Head of caudate nucleus (tissue), 42 donors: ENCODE results near the gene RTKN.
"Not testable (repeated sequence)": the region's sequence is repeated elsewhere in the genome, so short reads cannot be mapped to it uniquely, and the experiment has no call there.

Source experiments
- DNase-seq, 42 donors: peaks; one replicate each; pipeline versions ENCODE4 v3.0.0 to v3.0.0-alpha.2; 2020 to 2021; ENCODE audit warnings: mixed read lengths in 7 of 42
- intact Hi-C: fragments of 100-400 bp; cut with DNase I; formaldehyde crosslinking; loops from one replicate; pipeline ENCODE4 v1.15.0; 2022

RTKN gene

GRCh38 chr2:74442483-74443297 is 953 bp upstream of the RTKN start:
- intact Hi-C loops, DNase-seq: not testable (repeated sequence)

DNA sequence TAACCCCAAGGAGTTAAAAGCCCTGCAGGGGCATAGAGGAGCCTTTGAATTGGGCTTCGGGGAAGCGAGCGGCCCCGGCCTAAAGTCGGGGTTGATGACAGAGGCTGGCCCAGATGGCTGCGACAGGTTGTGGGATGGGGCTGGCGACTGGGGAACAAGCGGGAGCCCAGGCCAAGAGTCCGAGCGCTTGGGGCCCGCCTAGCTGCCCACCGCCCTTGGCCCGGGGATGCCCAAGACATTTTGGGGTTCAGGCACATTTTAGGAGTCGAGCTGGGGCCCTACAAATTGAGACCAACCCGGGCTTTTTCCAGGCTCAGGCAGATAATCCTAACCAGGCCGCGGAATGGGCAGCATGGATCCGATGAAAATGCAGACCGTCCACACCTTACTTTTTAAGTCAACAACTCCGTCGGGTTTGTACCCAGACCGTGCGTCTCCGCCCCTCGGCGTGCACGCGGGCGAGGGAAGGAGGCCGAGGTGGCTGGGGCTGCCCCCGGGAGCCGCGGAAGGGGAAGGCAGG is 507 bp downstream of the RTKN start:
- DNase-seq = peak in 18 of 42 donors; percentile 14 to 76 (median 49)
- intact Hi-C loops = loop anchor here (2.0 kb wide), 1 partner anchor 14 kb away; the partner anchor contains the start of gene INO80B

DNA sequence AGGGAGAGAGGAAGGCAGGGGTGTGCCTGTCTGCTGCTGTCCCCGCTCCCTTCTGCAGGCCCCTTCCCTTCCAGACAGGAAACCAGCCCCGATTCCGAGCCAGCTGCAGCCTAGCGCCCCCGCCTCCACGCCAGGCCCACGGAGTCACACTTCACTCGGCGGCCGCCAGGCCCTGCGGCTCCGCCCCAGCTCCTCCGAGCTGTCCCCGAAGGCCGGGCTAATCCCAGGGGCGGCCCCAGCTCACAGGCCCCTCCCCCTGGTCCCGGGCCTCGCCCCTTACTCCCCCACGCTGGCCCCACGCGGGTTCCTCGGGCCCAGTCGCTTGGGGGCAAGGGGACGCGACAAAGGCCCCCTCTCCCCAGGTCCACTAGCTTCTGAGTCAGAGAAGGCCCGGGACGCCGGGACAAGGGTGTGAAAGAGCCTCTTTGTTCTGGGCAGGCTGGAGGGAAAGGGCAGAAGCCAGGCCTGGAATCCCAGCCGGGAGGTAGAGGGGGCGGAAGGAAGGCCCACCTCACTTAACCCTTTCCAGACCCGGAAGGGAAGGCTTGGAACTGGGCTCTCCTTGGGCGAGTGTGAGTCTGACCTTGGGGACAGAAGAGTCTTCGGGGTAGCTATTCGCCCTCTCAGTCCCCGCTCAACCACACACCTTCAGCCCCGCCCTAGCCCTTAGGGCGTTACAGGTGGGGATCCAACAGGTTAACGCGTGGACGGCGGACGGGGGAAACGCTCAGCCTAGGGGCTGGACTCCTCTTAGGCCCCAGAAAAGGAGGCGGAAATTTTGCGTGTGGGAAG is 1.2 kb downstream of the RTKN start:
- peak; percentile 76 to 97 (median 92) for DNase-seq
- intact Hi-C loops = loop anchor here (2.0 kb wide), 1 partner anchor 14 kb away; the partner anchor contains the start of gene INO80B

DNA sequence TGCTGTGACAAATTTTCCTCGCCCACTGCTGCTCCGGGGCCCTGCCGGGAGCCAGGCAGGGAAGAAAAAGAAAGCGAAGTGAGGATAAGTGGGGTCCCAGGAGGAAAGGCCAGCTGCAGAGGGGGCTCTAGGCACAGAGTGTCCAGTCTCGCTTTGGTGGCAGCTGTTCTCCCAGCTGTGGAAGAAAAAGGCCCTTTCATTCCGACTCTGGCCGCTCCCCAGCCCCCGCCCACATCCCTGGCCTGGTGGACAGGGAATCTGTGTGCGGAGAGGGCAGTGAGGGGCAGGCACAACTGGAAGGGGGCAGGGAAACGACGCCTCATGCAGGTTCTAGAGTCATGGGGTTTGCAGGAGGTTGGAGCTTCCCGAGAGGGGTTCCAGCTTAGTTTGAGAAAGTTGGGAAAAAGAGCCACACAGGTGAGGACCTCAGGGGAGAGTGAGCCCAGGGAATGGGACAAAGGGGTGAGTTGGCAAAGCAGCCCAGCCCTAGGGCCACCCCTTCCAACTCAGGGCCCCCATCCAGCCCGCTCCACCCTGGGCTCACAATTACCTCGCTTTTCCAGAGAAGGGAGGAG is 1.8 kb downstream of the RTKN start:
- DNase-seq = peak; percentile 80 to 98 (median 93)
- intact Hi-C loops = loop anchor here (2.0 kb wide), 1 partner anchor 15 kb away; the partner anchor contains the start of gene INO80B

DNA sequence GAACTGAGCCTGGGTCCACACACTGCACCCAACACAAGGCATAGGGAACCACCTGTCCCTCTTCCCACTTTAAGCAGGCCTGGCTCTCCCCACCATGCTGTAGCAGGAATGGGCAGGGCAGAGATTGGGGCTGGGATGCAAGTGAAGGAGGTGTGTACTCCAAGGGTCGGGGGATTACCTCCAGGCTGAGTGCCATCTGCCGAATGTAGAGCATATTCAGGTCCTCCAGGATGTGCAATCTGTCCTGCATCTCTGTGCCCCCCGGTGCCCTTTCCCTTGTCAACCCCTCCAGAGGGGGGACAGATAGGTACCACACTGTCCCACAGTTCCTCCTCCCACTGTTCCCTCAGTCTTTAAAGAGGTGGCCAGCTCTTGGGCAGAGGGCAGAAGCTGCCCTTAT is 2.4 kb downstream of the RTKN start:
- intact Hi-C loops = no loop called here
- DNase-seq = peak in 1 of 42 donors; percentile 45

- DNase-seq = no peak
- intact Hi-C loops = no loop called here
Observed at GRCh38 chr2:74438248-74438647, 3.5 kb downstream of the RTKN start.

DNA sequence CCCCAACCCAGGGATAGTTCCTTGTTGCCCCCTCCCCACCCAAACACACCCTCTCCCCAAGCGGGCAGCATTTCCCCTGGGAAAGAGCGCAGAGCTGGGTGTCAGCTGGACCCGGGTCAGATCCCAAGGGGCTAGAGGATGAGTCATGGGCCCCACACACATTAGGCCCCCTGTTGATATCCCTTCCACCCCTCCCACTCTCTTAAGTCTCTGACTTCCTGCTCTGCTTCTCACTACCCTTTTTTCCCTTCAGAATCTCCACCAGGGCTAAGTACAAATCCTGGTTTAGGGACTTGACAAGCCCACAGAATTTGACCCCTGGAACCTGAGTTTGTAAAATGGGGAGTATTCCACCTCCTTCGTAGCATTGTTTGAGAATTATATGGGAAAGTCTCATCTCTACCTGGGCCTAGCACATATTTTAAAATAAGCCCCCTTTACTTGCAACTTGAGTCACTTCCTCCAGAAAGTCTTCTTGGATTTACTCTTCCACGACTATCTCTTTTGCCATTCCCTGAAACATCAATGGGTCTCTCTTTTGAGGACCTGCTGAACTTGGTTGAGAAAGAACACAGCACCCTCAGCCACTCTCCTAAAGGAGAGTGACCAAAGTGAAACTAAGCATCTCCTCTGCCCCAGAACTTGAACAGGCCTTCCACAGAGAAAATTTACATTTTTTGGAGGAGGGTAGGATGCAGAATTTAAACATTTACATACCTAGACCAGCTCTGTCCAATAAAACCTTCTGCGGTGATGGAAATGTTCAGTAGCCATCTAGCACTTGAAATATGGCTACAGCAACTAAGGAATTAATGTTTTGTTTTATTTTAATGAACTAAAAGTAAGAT is 4.7 kb downstream of the RTKN start:
- intact Hi-C loops = no loop called here
- DNase-seq = no peak

DNA sequence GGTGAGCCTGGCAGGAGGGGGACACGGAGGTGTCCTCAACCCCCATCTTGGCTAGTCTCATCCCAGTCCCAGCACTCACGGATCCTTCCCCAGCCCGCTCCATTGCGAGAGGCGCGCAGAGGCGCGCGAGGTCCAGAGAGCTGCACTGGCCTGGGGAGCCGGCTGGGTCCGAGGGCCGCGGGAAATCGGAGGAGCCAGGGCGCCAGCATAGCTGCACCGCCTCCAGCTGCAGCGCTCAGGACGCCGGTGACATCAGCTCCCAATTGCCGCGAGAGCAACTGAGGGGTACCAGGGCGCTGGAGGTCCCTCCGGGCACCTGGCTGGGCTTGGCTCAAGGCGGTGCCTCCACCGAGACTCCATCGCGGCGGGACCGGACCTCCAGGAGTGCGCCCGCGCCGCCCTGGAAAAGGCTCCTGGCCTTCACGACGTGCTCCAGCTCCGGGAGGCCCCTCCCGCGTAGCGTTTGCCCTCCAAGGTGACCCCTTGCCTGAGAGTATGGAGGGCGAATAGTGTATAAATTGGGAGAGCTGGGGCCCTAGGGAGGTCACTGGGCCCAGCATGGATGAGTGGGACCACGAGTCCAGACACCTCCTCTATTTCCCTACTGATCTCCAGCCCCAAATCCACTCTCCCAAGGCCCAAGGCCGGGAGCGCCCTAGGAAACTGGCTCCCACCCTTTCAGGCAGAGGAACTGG is 5.5 kb downstream of the RTKN start:
- peak in 1 of 42 donors; percentile 21 for DNase-seq
- intact Hi-C loops = no loop called here

GRCh38 chr2:74430502-74430901 is 11.2 kb downstream of the RTKN start:
- DNase-seq = no peak
- intact Hi-C loops = no loop called here

DNA sequence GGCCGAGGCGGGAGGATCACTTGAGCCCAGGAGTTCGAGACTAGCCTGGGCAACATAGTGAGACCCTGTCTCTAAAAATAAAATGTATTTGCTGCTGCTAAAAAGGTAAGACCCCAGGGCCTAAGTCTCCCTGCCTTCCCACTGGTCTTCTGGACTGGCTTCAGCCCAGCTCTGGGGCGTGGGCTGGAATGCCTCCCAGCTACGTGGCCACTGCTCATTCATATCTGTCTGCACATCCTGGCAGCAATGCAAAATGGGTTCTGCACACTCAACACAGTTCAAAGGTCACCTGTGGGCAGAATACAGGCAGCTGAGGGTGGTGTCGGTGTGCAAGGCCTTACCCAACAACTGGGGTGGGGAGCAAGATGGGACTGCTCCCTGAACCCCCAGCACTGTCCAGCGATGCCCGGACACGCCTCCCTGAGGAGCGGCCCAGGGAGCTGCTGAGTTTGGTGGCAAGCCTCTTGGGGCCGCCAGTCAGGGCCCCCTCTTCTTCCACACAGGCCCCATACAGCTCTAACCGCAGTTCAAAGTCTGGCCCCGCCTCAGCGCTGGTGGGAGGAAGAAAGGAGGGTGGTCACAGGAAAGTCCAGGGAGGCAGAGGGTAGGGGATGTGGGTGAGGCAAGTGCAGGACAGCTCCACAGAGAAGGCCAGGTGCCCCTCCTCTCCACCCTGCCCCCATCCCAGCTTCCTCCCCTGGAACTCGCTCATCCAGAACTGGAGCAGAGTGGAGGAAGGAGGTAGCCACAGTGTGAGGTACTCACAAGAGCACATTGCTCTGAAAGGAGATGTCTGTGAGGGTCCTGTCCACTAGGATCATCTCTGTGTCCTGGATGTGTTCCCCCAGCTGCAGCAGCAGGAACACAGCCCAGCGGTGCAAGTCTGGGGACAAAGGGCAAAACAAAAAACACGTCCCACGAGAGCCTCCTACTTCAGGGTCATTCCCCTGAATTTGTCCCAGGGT is 12.0 kb downstream of the RTKN start:
- no peak for DNase-seq
- intact Hi-C loops = no loop called here

GRCh38 chr2:74428675-74429074 is 13.1 kb downstream of the RTKN start:
- DNase-seq = no peak

GRCh38 chr2:74427551-74427950 is 14.2 kb downstream of the RTKN start:
- no peak for DNase-seq
- intact Hi-C loops = no loop called here

More at GRCh38 chr2:74428675-74429074, 13.1 kb downstream of the RTKN start:
- intact Hi-C loops = no loop called here

GRCh38 chr2:74426181-74426758 is 15.5 kb downstream of the RTKN start:
- intact Hi-C loops = no loop called here
- DNase-seq = peak in 1 of 42 donors; percentile 5

- intact Hi-C loops = no loop called here
Observed at GRCh38 chr2:74425523-74425922, 16.2 kb downstream of the RTKN start.

GRCh38 chr2:74424995-74425406 is 16.7 kb downstream of the RTKN start:
- peak in 2 of 42 donors; percentile 5 to 21 for DNase-seq
- intact Hi-C loops = no loop called here

More at GRCh38 chr2:74425523-74425922, 16.2 kb downstream of the RTKN start:
- peak in 1 of 42 donors; percentile 16 for DNase-seq
